ENCODE results near the gene KLHL29.

DNA sequence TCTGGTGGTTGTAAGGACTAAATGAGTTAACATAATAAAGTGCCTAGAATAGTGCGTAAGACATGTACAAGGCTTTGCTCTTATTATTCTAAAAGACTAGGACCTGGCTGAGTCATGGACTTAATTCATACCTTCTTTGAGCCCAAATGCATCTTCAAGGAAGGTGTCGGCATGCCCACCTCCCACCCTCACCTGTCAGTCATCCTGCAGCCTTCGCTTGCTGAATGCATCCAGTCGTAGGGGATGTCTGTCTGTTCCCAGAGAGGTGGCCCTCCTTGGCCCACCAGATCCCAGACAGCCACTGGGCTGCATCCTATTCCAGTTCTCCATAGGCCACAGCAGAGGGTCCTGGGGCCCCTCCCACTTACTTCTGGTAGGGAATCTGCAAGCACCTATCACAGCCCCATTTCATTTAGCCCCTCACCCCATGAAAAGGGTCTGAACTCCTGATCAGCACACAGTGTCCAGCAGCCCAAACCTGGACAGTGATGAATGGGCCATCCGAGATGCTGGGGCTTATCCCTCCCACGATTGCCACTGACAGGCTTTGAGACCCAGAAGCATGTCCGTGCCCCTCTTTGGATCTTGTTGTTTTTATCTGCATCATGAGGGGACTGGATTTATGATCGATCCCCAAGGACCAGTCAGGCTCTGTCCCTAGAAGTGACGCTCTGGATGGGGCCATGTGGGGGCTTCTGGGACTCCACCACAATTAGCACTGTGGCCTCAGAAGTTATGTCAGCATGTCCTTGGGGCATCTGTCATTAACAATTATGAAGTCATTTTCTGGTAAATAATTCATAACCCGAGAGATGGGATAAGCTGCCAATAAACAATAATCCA is 101.1 kb downstream of the KLHL29 start:
- TF ChIP-seq, protein P1, sequence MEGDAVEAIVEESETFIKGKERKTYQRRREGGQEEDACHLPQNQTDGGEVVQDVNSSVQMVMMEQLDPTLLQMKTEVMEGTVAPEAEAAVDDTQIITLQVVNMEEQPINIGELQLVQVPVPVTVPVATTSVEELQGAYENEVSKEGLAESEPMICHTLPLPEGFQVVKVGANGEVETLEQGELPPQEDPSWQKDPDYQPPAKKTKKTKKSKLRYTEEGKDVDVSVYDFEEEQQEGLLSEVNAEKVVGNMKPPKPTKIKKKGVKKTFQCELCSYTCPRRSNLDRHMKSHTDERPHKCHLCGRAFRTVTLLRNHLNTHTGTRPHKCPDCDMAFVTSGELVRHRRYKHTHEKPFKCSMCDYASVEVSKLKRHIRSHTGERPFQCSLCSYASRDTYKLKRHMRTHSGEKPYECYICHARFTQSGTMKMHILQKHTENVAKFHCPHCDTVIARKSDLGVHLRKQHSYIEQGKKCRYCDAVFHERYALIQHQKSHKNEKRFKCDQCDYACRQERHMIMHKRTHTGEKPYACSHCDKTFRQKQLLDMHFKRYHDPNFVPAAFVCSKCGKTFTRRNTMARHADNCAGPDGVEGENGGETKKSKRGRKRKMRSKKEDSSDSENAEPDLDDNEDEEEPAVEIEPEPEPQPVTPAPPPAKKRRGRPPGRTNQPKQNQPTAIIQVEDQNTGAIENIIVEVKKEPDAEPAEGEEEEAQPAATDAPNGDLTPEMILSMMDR (IDR thresholded peaks at IDR 0.05): no peak
- TF ChIP-seq POLR2A (IDR thresholded peaks at IDR 0.05): no peak

Data from ovary (tissue), 3 donors.